ENCODE results near the gene RFX5. TPM values are rescaled to one million over a fixed set of nuclear protein-coding genes. Genes with fewer than 3 reads are reported as not detected.

Gene RFX5
- total and polyA plus RNA-seq, 9 of the 15 experiments (the other 6 are each of a cell fraction or from before 2014, with no cell fraction given): 3.8 to 48.2 (median 32.2) TPM

DNA sequence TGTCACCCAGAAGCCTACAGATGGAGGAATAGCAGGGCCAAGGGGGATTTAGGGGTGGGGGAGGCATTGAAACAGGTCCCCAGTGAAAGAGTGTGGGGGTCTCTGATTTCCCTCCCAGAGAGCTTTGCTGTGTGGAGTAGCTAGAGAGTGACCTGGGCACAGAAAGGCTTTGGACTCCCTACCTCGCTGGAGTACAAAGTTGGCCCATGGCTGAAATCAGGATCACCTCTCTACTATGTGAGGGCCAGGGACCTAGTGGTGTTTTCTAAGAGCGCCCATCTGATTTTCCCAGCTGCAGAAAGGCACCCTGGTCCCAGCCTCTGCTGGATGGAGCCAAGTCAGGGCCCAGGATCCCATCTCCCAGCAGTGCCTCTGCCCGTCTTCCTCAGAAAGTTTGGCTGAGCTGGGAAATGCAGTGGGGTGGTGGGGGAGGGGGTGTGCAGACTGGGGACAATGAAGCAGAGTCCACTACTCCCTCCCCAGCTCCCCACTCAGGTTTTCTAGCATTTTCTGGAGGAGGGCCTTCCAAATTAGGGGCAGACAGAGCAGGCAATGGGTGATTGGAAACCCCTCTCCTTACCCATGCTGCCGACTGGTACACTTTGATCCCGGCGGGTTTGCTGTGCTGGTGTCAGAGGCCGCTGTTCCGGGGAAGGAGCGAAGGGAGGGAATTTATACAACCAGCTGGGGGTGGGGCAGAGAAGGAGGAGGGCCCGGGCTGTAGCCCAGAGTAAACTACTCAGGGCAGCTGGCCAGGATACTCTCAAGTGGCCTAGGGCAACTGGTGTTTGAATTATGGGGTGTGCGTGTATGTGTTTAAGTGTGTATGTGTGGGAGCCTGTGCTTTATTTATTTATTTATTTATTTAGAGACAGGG lies 25.2 kb upstream of the RFX5 start, which contains the start of gene SELENBP1 (continued):
- no peak for TF ChIP-seq HMGN3 (IDR thresholded peaks at IDR 0.05; ENCODE audit: borderline replicate concordance, extremely low read depth, insufficient read length, low read depth, low read length)
- TF ChIP-seq, protein P1, sequence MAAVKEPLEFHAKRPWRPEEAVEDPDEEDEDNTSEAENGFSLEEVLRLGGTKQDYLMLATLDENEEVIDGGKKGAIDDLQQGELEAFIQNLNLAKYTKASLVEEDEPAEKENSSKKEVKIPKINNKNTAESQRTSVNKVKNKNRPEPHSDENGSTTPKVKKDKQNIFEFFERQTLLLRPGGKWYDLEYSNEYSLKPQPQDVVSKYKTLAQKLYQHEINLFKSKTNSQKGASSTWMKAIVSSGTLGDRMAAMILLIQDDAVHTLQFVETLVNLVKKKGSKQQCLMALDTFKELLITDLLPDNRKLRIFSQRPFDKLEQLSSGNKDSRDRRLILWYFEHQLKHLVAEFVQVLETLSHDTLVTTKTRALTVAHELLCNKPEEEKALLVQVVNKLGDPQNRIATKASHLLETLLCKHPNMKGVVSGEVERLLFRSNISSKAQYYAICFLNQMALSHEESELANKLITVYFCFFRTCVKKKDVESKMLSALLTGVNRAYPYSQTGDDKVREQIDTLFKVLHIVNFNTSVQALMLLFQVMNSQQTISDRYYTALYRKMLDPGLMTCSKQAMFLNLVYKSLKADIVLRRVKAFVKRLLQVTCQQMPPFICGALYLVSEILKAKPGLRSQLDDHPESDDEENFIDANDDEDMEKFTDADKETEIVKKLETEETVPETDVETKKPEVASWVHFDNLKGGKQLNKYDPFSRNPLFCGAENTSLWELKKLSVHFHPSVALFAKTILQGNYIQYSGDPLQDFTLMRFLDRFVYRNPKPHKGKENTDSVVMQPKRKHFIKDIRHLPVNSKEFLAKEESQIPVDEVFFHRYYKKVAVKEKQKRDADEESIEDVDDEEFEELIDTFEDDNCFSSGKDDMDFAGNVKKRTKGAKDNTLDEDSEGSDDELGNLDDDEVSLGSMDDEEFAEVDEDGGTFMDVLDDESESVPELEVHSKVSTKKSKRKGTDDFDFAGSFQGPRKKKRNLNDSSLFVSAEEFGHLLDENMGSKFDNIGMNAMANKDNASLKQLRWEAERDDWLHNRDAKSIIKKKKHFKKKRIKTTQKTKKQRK (IDR thresholded peaks at IDR 0.05; ENCODE audit: borderline replicate concordance, low read depth, low read length): no peak
- TF ChIP-seq ZNF668 (CRISPR knock-in tag; IDR thresholded peaks at IDR 0.05): no peak
- TF ChIP-seq, protein P2, sequence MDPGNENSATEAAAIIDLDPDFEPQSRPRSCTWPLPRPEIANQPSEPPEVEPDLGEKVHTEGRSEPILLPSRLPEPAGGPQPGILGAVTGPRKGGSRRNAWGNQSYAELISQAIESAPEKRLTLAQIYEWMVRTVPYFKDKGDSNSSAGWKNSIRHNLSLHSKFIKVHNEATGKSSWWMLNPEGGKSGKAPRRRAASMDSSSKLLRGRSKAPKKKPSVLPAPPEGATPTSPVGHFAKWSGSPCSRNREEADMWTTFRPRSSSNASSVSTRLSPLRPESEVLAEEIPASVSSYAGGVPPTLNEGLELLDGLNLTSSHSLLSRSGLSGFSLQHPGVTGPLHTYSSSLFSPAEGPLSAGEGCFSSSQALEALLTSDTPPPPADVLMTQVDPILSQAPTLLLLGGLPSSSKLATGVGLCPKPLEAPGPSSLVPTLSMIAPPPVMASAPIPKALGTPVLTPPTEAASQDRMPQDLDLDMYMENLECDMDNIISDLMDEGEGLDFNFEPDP (CRISPR knock-in tag; IDR thresholded peaks at IDR 0.05): no peak
- TF ChIP-seq NFE2L1 (tag; IDR thresholded peaks at IDR 0.05; ENCODE audit: borderline replicate concordance, low read depth): no peak
- no peak for TF ChIP-seq EP400 (IDR thresholded peaks at IDR 0.05)
- TF ChIP-seq FOS (IDR thresholded peaks at IDR 0.05; ENCODE audit: extremely low read depth, insufficient read length): no peak
- TF ChIP-seq ZNF197 (CRISPR knock-in tag; IDR thresholded peaks at IDR 0.05; ENCODE audit: low read depth): no peak
- TF ChIP-seq, protein P3, sequence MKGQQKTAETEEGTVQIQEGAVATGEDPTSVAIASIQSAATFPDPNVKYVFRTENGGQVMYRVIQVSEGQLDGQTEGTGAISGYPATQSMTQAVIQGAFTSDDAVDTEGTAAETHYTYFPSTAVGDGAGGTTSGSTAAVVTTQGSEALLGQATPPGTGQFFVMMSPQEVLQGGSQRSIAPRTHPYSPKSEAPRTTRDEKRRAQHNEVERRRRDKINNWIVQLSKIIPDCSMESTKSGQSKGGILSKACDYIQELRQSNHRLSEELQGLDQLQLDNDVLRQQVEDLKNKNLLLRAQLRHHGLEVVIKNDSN (CRISPR knock-in tag; IDR thresholded peaks at IDR 0.05): no peak
- no peak for TF ChIP-seq ZNF140 (CRISPR knock-in tag; IDR thresholded peaks at IDR 0.05)
- TF ChIP-seq NRF1 (conservative IDR thresholded peaks at IDR 0.05 in 1 of 2, IDR thresholded peaks at IDR 0.05 in 1 of 2): no peak; a peak in 1 of 4 replicates
- TF ChIP-seq ZBTB17 (CRISPR knock-in tag; IDR thresholded peaks at IDR 0.05): no peak
- TF ChIP-seq EZH2 (IDR thresholded peaks at IDR 0.05; ENCODE audit: borderline replicate concordance, low read depth, low read length): no peak
- no peak for TF ChIP-seq EP300 (IDR thresholded peaks at IDR 0.05; ENCODE audit: low read length)
- TF ChIP-seq, protein P4, sequence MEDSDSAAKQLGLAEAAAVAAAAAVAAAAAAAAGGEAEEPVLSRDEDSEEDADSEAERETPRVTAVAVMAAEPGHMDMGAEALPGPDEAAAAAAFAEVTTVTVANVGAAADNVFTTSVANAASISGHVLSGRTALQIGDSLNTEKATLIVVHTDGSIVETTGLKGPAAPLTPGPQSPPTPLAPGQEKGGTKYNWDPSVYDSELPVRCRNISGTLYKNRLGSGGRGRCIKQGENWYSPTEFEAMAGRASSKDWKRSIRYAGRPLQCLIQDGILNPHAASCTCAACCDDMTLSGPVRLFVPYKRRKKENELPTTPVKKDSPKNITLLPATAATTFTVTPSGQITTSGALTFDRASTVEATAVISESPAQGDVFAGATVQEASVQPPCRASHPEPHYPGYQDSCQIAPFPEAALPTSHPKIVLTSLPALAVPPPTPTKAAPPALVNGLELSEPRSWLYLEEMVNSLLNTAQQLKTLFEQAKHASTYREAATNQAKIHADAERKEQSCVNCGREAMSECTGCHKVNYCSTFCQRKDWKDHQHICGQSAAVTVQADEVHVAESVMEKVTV (CRISPR knock-in tag; IDR thresholded peaks at IDR 0.05): no peak
- no peak for TF ChIP-seq NEUROD1 (IDR thresholded peaks at IDR 0.05; ENCODE audit: borderline replicate concordance, low read depth, low read length, partially characterized antibody)

Data from K562 (cell line).